HG02642 (cell line): ENCODE data around the gene PRPF6.

ENCODE experiments used
- ATAC-seq: cut with Tn5 transposase; IDR thresholded peaks from one replicate; pipeline ENCODE4 v1.9.1; 2021; ENCODE audit warnings: mild to moderate bottlenecking; ENCODE audit not compliant: unreplicated experiment, poor library complexity

PRPF6 gene

DNA sequence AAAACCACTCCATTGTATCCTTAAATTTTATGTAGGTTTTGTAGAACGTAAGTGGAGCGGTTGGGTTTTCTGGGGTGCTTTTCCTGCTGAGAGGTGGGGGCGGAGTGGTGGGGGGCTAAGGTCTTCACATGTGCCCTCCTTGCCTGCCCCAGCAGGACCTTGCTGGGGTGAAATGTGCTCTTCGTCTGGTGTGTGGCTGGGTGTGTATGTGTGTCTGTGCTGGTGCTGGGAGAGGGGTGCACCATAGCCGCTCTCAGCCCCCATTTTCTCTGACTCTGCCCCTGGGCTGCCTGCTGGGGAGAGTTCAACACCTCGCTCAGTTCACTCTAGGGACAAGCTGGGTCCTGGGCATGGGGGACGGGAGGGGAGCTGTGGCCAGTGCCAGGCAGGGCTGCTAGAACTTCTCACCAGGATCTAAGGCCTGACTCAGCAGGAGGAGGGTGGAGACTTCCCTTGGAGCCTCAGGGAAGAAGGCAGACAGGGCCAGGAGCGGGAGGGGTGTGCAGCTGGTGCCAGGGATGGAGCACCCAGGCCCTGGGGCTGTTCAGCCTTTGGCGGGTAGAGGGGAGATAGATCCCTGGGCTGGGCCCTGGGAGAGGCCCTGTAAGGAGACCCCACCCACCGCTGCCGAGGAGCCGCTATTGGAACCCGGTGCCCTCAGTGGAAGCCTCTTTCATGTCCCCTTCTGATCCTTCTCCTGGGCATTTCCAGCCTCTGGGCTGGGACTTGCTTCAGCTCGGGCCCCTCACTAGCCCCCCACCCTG is 63.7 kb downstream of the PRPF6 start:
- ATAC-seq, result no peak

- ATAC-seq, result no peak
These were observed 64.5 kb downstream of the PRPF6 start for GRCh38 chr20:64045346-64046011.

DNA sequence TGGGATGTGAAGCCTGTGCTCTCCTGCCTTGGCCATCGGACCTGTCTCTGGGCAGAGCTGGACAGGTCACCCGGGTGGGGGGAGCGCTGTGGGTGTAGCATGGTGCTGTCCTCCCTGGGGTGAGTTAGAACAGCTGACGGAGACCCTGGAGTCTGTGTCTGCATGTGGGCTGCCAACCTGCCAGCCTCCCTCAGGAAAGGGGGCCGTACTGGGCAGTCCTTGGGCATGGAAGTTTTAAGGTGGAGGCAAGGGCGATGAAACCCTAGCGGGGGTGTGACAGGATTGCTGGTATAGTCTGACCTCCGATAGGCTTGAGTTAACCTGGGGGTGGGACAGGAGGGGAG is 66.1 kb downstream of the PRPF6 start:
- ATAC-seq, result no peak

- ATAC-seq, result no peak
These were observed 67.1 kb downstream of the PRPF6 start for GRCh38 chr20:64047968-64048401.

GRCh38 chr20:64048402-64049044 is 67.6 kb downstream of the PRPF6 start:
- no peak for ATAC-seq

DNA sequence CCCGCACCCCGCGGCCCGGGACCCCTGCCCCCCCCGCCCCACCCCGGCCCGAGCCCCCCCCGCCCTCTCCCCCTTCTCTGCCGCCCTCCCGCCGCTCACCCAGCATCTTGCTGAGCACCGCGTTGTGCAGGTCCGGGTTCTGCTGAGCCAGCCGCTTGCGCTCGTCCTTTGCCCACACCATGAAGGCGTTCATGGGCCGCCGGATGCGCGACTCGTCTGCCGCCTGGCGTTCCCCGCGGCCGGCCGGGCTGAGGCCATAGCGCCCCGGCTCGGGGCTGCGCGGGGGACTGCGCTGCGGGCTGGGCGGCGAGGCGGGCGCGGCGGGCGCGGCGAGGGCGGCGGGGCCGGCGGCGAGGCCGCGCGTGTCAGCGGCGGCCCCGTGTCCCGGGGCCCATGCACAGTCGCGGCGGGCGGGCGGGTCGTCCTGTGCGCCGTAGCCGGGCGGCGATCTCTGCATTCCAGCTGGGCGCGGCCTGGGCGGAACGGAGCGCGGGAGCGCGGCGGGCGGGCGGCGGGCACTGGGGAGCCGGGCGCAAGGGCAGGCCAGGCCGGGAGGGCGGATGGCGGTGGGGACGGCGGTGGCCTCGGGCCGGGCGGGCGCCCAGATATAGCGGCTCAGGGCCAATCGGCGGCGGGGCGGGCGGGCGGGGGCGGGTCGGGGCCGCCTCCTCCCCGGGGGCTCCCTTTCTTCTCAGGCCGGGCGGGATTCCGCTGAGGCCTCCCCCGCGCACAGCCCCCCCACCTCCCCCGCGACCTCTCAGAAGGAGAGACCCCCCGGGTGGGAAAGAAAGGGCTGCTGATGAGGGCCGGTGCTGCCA is 68.3 kb downstream of the PRPF6 start, which contains the start of gene SOX18:
Gene SOX18 (minus strand): TSS at position 580 of the 818 bp plus-strand sequence. CDS start 123 bp downstream, at position 457.
- ATAC-seq, result no peak

- ATAC-seq, result no peak
These were observed 68.9 kb downstream of the PRPF6 start for GRCh38 chr20:64049878-64050260.

- ATAC-seq, result no peak
These were observed 69.5 kb downstream of the PRPF6 start for GRCh38 chr20:64050261-64051032.

DNA sequence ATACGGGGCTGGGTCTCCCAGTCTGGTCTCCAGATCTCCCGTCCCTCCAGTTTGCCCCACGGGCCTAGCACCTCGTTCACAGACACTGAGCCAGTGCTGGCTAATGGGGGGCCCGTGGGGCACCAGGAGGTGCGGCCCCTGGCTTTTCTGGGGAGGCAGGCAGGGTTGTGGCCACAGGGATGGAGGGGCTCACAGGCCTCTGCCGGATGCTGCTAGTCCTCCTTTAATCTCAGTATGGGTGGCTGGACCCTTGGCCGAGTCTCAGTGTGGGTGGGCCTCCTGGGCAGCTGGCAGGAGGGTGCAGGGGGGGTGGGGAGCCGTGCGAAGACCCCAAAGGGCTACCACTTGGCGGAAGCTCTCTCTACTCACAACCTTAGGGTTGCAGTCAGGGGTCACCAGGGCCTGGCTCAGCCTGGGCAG is 70.1 kb downstream of the PRPF6 start:
- ATAC-seq, result no peak

DNA sequence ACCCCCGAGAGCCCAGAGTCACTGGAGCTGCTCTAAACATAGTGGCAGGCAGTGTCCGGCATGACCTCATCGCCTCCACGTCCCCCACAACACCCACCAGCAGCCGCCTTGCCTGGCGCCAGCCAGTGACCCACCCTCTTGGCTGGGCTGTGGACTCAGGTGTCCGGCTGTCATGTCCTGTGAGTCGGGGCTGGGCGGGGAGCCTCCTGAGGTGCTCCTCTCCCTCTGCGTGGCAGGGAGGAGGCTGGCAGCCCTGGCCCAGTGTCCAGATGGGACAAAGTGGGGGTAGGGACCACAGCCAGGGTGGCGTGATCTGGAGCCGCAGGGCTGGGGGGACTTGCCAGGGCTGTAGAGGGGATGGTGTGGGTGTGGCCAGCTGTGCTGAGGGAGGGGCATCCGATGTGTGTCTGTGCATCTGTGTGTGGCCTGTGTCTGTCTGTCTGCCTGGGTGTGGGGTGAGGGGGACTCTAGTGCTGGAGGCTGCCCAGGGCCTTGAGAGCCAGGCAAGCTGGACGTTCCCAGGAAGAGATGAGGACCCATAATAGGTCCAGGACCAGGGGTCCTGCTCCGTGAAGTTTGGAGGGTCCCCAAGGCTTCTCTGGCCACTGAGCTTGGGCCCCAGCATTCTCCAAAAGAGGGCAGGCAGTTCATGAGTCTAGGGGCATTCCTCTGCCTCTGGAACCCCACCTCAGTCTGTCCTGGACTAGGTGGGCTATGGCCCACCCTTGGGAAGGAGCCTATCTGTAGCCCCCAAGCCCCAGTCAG is 70.8 kb downstream of the PRPF6 start:
- ATAC-seq, result no peak

- ATAC-seq, result no peak
These were observed 71.4 kb downstream of the PRPF6 start for GRCh38 chr20:64052326-64052722.

- no peak for ATAC-seq
These were observed 72.3 kb downstream of the PRPF6 start for GRCh38 chr20:64052987-64053840.

GRCh38 chr20:64053841-64054661 is 73.1 kb downstream of the PRPF6 start:
- ATAC-seq, result no peak

- ATAC-seq, result no peak
These were observed 74.5 kb downstream of the PRPF6 start for GRCh38 chr20:64055396-64055892.

DNA sequence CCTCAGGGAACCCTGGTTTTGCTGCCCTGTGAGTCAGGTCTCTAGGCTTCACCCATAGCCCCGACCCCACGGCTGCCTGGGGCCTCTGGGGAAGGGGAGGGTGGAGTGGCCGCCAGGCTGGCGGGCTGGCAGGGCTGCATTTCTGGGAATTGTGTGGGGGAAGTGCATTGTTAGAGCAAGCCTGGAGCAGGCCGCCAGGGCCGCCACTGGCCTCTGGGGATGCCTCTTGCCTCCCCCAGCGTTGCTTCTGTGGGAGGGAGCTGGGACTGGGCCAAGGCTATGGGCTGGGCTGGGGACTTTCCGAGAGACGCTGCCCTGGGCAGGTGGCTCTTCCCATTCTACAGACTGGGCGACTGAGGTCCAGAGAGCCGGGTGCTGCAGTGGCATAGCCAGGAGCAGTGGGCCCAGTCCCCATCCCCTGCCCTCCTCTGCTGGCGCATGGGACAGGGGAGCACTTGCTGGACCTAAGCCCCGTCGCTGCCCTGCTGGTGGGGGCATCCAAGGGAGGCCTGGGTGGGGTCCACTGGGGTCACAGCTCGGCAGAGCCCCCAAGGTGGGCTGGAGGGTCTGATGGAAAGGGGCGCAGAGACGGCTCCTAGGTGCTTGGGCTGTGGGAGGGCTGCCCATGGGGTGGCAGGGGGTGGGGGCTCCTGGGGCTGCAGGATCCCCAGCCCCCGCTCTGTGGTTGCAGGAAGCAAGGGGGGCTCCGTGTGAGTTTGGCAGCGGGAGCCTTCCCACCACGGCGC is 75.1 kb downstream of the PRPF6 start:
- no peak for ATAC-seq

- ATAC-seq, result no peak
These were observed 75.6 kb downstream of the PRPF6 start for GRCh38 chr20:64056639-64056888.
